ENCODE results near the gene FLVCR2.
"Not testable (repeated sequence)": the region's sequence is repeated elsewhere in the genome, so short reads cannot be mapped to it uniquely, and the experiment has no call there.

The FLVCR2 gene

GRCh38 chr14:75600100-75600499, 21.7 kb downstream of the FLVCR2 start:
- DNase-seq: not testable (repeated sequence)

DNA sequence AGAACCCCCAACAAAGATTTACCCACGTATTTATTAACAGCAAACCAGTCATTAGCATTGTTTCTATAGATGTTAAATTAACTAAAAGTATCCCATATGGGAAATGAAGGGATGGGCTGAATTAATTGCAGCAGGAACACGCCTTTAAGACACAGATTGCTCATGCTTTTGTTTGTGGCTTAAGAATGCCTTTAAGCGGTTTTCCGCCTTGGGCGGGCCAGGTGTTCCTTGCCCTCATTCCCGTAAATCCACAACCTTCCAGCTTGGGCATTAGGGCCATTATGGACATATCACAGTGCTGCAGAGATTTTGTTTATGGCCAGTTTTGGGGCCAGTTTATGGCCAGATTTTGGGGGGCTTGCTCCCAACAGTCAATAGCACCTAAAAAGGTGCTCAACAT, 22.6 kb downstream of the FLVCR2 start:
- not testable (repeated sequence) for DNase-seq

- no peak for DNase-seq
Measured at GRCh38 chr14:75602503-75602902, 24.1 kb downstream of the FLVCR2 start.

- DNase-seq: no peak
Measured at GRCh38 chr14:75604979-75605851, 26.8 kb downstream of the FLVCR2 start.

- DNase-seq: no peak
Measured at GRCh38 chr14:75605916-75606315, 27.5 kb downstream of the FLVCR2 start.

GRCh38 chr14:75607044-75607443, 28.6 kb downstream of the FLVCR2 start:
- DNase-seq: no peak

- DNase-seq: no peak
Measured at GRCh38 chr14:75607842-75608640, 29.6 kb downstream of the FLVCR2 start.

GRCh38 chr14:75609116-75609515, 30.7 kb downstream of the FLVCR2 start:
- no peak for DNase-seq

DNA sequence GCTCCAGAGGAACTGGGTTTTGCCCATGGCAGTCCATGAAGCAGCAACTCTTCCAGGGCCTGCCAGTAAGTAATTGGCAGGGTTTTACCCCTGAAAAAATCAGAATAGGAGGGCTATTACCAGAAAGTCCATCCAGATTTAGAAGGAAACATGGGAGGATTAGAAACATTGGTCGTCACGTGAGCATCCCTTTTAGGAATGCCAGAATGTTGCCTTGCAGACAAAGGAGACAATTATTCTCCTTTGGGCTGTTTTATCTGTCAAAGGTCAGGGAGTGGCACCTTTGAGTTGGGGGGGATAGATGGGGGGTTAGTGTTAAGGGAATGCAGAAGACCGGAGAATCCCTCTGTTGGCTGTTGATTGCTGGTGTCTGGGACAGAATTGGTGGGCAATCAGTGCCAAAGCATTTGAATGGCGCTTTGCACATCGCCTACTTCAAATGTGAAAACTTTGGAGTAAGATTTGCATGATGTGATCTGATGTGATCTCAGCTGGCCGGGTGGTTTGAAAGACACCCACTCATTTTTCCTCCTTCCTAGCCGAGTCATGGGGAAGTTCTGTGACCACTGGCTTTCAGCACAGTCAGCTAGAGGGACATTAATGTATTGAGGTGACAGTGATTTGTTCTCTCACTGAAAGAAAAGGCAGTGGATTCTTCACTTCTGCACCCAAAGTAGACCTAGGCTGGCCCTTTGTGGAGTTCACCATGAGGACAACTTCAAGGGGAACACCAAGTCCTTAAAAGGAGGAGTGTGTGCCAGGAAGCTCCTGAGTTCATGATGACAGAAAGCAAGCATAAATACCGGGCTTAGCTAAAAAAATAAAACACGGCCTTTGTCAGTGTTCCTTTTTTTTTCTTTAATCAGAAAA, 31.4 kb downstream of the FLVCR2 start:
- DNase-seq: no peak

- DNase-seq: no peak
Measured at GRCh38 chr14:75610834-75611233, 32.4 kb downstream of the FLVCR2 start.

DNA sequence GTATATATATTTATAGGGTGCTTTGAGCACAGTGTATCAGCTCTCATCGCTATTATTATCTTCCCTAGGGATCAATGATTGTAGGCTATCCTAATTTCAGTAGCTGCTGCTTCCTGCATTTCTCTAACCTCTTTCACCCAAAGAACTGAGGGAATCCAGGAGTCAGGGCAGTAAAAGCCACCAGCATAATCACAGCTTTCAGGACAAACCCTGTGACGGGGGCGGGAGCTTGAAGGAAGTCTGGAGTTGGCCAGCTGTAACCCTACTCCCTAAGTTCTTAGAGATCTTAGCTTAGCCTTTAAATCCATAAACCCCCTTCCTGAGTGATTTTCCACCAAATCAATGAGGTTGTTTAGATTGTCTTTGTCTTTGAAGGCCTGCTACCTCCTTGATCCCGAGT, 33.7 kb downstream of the FLVCR2 start:
- no peak for DNase-seq

DNA sequence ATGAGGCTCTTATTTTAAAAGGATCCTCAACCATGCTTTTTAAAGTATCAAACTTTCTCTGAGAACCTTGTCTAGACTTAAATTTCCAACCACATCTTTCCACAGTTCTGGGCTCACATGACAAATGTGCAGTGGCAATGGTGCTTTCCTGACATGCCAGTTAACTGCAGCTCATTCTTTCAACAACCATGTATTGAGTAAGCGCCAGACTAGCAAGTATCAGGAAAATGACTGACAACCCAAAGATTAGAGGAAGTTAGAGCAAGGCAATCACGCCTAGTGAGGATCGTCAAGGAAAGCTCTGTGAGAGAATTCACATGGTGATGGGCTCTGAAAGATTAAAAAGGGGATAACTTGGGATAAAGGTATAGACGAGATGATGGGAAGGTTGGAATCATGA, 35.8 kb downstream of the FLVCR2 start:
- DNase-seq: no peak

DNA sequence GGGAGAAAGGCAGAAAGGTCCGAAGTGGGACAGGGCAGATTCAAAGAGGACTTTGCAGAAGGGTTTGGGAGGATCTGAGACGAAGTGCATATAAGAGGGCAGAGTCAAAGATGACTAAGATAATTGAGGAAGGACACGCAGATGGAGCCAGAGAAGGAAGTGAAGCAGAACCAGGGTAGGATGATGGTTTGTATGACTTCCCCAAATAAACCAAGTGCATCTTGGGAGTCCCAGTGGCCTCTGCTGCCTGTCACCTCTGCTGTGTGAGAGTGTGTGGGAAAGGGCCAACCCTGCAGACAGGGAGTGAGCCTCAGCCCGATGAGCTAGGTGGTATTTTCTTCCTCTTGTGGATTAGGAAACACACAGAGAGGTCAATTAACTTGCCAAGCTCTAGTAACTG, 36.8 kb downstream of the FLVCR2 start:
- no peak for DNase-seq

- DNase-seq: no peak
Measured at GRCh38 chr14:75619548-75619947, 41.1 kb downstream of the FLVCR2 start.

- no peak for DNase-seq
Measured at GRCh38 chr14:75625034-75625433, 46.6 kb downstream of the FLVCR2 start.

- DNase-seq: no peak
Measured at GRCh38 chr14:75626396-75626795, 48.0 kb downstream of the FLVCR2 start.

GRCh38 chr14:75626863-75627262, 48.4 kb downstream of the FLVCR2 start:
- DNase-seq: no peak

DNA sequence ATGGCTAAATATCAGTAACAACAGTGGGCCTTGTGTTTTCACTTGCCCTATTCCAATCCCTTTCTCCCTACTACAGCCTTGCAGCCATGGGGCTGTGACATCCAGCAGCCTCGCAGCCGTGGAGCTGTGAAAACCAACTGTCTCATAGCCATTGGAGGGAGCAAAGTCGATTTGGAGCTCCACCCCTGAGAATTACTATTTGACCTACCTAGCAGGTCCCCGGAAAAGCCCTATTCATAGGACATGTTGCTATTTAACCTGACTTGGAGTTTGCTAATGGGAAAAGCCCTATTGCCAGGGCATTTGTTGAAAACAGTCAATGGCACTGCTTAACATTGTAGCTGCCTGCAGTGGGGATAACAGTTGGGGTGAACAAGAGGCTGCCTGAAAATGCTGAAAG, 49.0 kb downstream of the FLVCR2 start:
- DNase-seq: no peak

- DNase-seq: no peak
Measured at GRCh38 chr14:75628816-75629215, 50.4 kb downstream of the FLVCR2 start.

DNA sequence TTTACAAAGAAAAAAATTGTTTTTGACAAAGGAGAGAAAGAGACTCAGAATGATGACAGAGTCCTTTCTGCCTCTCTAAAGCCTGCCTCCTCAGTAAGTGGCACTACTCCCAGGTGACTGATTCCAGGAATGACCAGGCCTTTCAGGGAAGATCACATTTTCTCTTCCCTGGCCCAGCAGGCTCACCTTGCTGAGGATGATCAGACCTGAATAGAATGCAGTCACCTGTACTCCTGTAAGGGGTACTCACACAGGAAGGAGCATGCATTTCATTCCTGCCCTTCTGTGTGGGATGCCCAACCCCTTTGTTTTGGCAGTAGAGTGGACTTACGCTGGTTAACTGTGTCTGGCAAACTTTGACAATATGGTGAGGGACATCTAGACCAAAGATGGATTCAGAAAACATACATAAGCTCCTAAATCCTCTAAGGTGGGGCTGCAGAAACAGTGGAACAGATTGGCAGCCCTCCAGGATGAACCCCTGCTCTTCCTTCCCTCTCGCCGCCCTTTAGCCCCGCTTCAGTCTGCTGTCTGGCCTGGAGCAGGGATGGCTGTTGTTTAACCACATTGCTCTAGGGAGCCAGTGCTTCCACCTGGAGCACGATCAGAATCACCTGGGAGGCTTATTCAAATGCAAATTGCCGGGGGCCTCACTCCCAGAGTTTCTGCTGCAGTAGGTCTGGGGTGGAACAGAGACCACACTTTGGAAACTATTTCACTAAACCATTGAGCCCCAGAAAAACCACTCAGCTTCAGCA, 52.5 kb downstream of the FLVCR2 start:
- DNase-seq: no peak

DNA sequence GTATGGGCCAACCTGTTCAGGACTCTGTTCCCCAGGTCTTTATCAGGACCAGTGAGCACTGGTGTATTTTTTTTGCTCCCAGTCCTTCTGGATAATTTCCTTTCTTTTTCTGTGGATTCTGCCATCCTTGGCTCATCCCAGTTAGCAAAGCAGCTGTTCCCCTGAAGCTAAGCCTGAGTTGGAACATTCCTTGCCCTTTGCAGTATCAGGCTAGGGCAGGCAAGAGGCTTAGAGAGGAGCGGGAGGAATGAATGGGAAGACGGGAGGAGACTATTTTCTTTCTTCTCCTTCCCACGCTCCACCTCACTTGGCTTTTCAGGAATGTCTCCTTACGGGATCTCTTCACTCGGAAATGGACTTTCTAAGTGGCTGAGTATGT, 53.0 kb downstream of the FLVCR2 start:
- DNase-seq: no peak

- DNase-seq: no peak
Measured at GRCh38 chr14:75634848-75635247, 56.4 kb downstream of the FLVCR2 start.
